Stimulated activated CD4-positive, alpha-beta T cell treated with anti-CD3 and anti-CD28 coated beads, TNF-alpha, amount 100 ng/mL, for 24 hours (primary cell): Measurements from ENCODE around the gene PLG.
"Not testable (repeated sequence)": the region's sequence is repeated elsewhere in the genome, so short reads cannot be mapped to it uniquely, and the experiment has no call there.

Experiments
- DNase-seq, 3 experiments: peaks; one replicate each; pipeline ENCODE4 v3.0.0-alpha.2; 2020; ENCODE audit warnings: low read depth in 3 of 3

The PLG gene

GRCh38 chr6:160704688-160705087, 2.6 kb downstream of the PLG start:
- DNase-seq, result not testable (repeated sequence)

GRCh38 chr6:160708993-160709392, 6.9 kb downstream of the PLG start:
- DNase-seq, result not testable (repeated sequence)

- DNase-seq, result no peak
Observed at GRCh38 chr6:160714731-160715316, 12.8 kb downstream of the PLG start.

- no peak for DNase-seq
Observed at GRCh38 chr6:160730911-160731310, 28.9 kb downstream of the PLG start.

- no peak for DNase-seq
Observed at GRCh38 chr6:160733050-160733646, 31.1 kb downstream of the PLG start.

- DNase-seq, result no peak
Observed at GRCh38 chr6:160734627-160735026, 32.6 kb downstream of the PLG start.

GRCh38 chr6:160735523-160735922, 33.5 kb downstream of the PLG start:
- DNase-seq, result no peak

- DNase-seq, result no peak
Observed at GRCh38 chr6:160737934-160738333, 35.9 kb downstream of the PLG start.

GRCh38 chr6:160739955-160740354, 37.9 kb downstream of the PLG start:
- DNase-seq, result no peak

GRCh38 chr6:160741012-160741411, 39.0 kb downstream of the PLG start:
- DNase-seq, result not testable (repeated sequence)

GRCh38 chr6:160742090-160742489, 40.0 kb downstream of the PLG start:
- no peak for DNase-seq

GRCh38 chr6:160750276-160750689, 48.2 kb downstream of the PLG start:
- no peak for DNase-seq

GRCh38 chr6:160753211-160753610, 51.2 kb downstream of the PLG start:
- DNase-seq, result not testable (repeated sequence)

- no peak for DNase-seq
Observed at GRCh38 chr6:160755165-160755564, 53.1 kb downstream of the PLG start.

GRCh38 chr6:160756021-160756420, 54.0 kb downstream of the PLG start:
- DNase-seq, result no peak

GRCh38 chr6:160756871-160757270, 54.8 kb downstream of the PLG start:
- no peak for DNase-seq

- DNase-seq, result no peak
Observed at GRCh38 chr6:160764847-160765246, 62.8 kb downstream of the PLG start.

- DNase-seq, result no peak
Observed at GRCh38 chr6:160765412-160765811, 63.4 kb downstream of the PLG start.

- DNase-seq, result no peak
Observed at GRCh38 chr6:160766657-160766988, 64.6 kb downstream of the PLG start.

- peak in 2 of 3 experiments; percentile 31 to 56 for DNase-seq
Observed at GRCh38 chr6:160766989-160767646, 65.1 kb downstream of the PLG start.

GRCh38 chr6:160767647-160768019, 65.6 kb downstream of the PLG start:
- no peak for DNase-seq

- no peak for DNase-seq
Observed at GRCh38 chr6:160768101-160768500, 66.1 kb downstream of the PLG start.

GRCh38 chr6:160774399-160774798, 72.4 kb downstream of the PLG start:
- DNase-seq, result no peak
